AG04449 (cell line): ENCODE measurements around the gene ITIH6.

Experiments used
- CTCF ChIA-PET: fragments of 350-600 bp; formaldehyde crosslinking; extraction: SDS; loops from one replicate; lab custom pipeline; 2021; ENCODE audit warnings: antibody characterized with exemption; lab: Yijun Ruan, JAX
- POLR2A ChIA-PET: fragments of 400-600, 350-600 bp; formaldehyde crosslinking; extraction: SDS; loops from one replicate; lab custom pipeline; 2020; ENCODE audit warnings: antibody characterized with exemption, inconsistent platforms; lab: Yijun Ruan, JAX
- DNase-seq: peaks from one replicate; pipeline ENCODE4 v3.0.0-alpha.2; 2010; ENCODE audit warnings: low read depth, low spot score
- H3K4me3 ChIP-seq: 2 replicates; pipeline ENCODE4 v1.5.1; 2011; ENCODE audit warnings: low read depth, mild to moderate bottlenecking, control low read depth, low read length
- CTCF ChIP-seq: IDR thresholded peaks from one replicate; pipeline ENCODE4 v1.5.1; 2011; ENCODE audit warnings: mild to moderate bottlenecking, moderate library complexity, low read length, control low read depth, inconsistent platforms; ENCODE audit not compliant: insufficient read depth; ENCODE audit errors: missing control alignments

ITIH6 gene

GRCh38 chrX:54818221-54818620 is 20.2 kb upstream of the ITIH6 start:
- TF ChIP-seq CTCF: no peak
- no peak for DNase-seq
- ChIA-PET POLR2A (interaction anchor here (0.6 to 1.9 kb wide), 2 partner anchors 9 to 178 kb away, joined by 3 to 8 read pairs; no protein-coding TSS in a partner anchor), CTCF (no interaction called here)
- no peak overlapping the region for H3K4me3 ChIP-seq

- TF ChIP-seq CTCF: no peak
- CTCF ChIA-PET: no interaction called here
- POLR2A ChIA-PET: interaction anchor here (1.9 kb wide), 1 partner anchor 8 kb away, joined by 8 read pairs; no protein-coding TSS in a partner anchor
- DNase-seq: no peak
- H3K4me3 ChIP-seq: no peak overlapping the region
These were observed 19.3 kb upstream of the ITIH6 start for GRCh38 chrX:54817220-54817820.

- POLR2A ChIA-PET: interaction anchor here (1.2 kb wide), 1 partner anchor 173 kb away, joined by 4 read pairs; no protein-coding TSS in a partner anchor
- CTCF ChIA-PET: interaction anchor here (1.2 kb wide), 1 partner anchor 245 kb away, joined by 3 read pairs; no protein-coding TSS in a partner anchor
- no peak for DNase-seq
- no peak overlapping the region for H3K4me3 ChIP-seq
- TF ChIP-seq CTCF: no peak
These were observed 14.3 kb upstream of the ITIH6 start for GRCh38 chrX:54812306-54812705.

- no peak for TF ChIP-seq CTCF
- CTCF ChIA-PET: interaction anchor here (1.2 kb wide), 1 partner anchor 246 kb away, joined by 3 read pairs; no protein-coding TSS in a partner anchor
- no peak overlapping the region; the same call in none of the 2 replicates for H3K4me3 ChIP-seq
- DNase-seq: no peak
- POLR2A ChIA-PET: interaction anchor here (1.2 kb wide), 1 partner anchor 172 kb away, joined by 4 read pairs; no protein-coding TSS in a partner anchor
These were observed 13.3 kb upstream of the ITIH6 start for GRCh38 chrX:54811301-54811885.

- H3K4me3 ChIP-seq: peak overlapping the region; percentile 73
- CTCF ChIA-PET: no interaction called here
These were observed 12.5 kb upstream of the ITIH6 start for GRCh38 chrX:54810532-54810931.

More at GRCh38 chrX:54810532-54810931, 12.5 kb upstream of the ITIH6 start:
- no peak for DNase-seq
- POLR2A ChIA-PET: no interaction called here
- no peak for TF ChIP-seq CTCF
